M059J (cell line): ENCODE data around the gene EIF4B. TPM values are rescaled to one million over a fixed set of nuclear protein-coding genes. Genes with fewer than 3 reads are reported as not detected.
A peak's percentile ranks its signal among the peaks of the same experiment; 100 is the strongest.

Experiments
- DNase-seq: peaks from one replicate; pipeline ENCODE4 v3.0.0-alpha.2; 2012; ENCODE audit warnings: low read depth
- total RNA-seq: library from RNA; depleted of rRNA; stranded (reverse); fragments of >200 nt; shearing (Covaris generic); gene quantifications from 2 replicates; pipeline ENCODE4 v1.2.3, GENCODE V29; 2014

EIF4B gene
- total RNA-seq, 1 experiment from 2014 or later = 279 TPM

GRCh38 chr12:53044896-53045695 is 38.8 kb downstream of the EIF4B start:
- no peak for DNase-seq

GRCh38 chr12:53045696-53046045 is 39.4 kb downstream of the EIF4B start:
- no peak for DNase-seq

- DNase-seq = peak; percentile 92
These were observed 40.5 kb downstream of the EIF4B start for GRCh38 chr12:53046655-53047220.

- DNase-seq = peak; percentile 80
These were observed 41.2 kb downstream of the EIF4B start for GRCh38 chr12:53047221-53048032.

- DNase-seq = peak; percentile 79
These were observed 42.0 kb downstream of the EIF4B start for GRCh38 chr12:53048033-53048779.

- DNase-seq = peak; percentile 68
These were observed 42.6 kb downstream of the EIF4B start for GRCh38 chr12:53048780-53049401.

GRCh38 chr12:53049571-53050318 is 43.5 kb downstream of the EIF4B start, which contains the start of gene TNS2:
TNS2 (plus strand) TSS chr12:53050065; CDS start chr12:53050186, 121 bp downstream.
- DNase-seq = peak; percentile 73

GRCh38 chr12:53050426-53051057 is 44.3 kb downstream of the EIF4B start:
- no peak for DNase-seq

- DNase-seq = peak; percentile 78
These were observed 45.0 kb downstream of the EIF4B start for GRCh38 chr12:53051058-53051880.

- DNase-seq = no peak
These were observed 45.7 kb downstream of the EIF4B start for GRCh38 chr12:53051881-53052412.

GRCh38 chr12:53052419-53053217 is 46.4 kb downstream of the EIF4B start:
- peak; percentile 60 for DNase-seq

GRCh38 chr12:53053218-53054111 is 47.2 kb downstream of the EIF4B start:
- DNase-seq = no peak

GRCh38 chr12:53054112-53054878 is 48.0 kb downstream of the EIF4B start:
- peak; percentile 71 for DNase-seq

- DNase-seq = no peak
These were observed 49.4 kb downstream of the EIF4B start for GRCh38 chr12:53055471-53056266.

GRCh38 chr12:53056296-53056695 is 50.0 kb downstream of the EIF4B start:
- no peak for DNase-seq
